ENCODE results near the gene AR.

AR gene

DNA sequence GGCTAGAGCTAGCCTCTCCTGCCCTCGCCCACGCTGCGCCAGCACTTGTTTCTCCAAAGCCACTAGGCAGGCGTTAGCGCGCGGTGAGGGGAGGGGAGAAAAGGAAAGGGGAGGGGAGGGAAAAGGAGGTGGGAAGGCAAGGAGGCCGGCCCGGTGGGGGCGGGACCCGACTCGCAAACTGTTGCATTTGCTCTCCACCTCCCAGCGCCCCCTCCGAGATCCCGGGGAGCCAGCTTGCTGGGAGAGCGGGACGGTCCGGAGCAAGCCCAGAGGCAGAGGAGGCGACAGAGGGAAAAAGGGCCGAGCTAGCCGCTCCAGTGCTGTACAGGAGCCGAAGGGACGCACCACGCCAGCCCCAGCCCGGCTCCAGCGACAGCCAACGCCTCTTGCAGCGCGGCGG lies at the start of gene AR:
AR (plus strand) TSS at position 204 of the 400 bp plus-strand sequence. CDS start 1,126 bp downstream, outside the sequence.
- DNase-seq = no peak

GRCh38 chrX:67500617-67501016 lies 43.2 kb upstream of the AR start:
- no peak for DNase-seq

DNA sequence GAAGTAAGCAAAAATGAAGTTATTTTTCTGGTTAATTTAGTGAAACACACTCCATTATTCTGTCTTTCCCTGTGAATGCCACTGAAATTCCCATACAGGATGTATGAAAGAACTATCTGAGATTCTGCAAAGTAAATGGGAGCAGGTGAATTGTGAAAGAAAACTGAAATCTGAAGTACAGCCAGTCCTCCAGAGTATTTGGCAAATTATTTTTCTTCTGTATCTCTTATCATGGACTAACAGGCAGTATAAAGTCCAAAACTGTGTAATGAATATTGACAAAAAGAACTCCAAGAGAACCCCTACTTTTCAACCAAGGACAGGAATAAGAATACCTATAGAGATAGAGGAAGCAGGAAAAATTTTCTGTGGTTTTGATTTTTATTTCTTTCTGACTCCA lies 40.8 kb upstream of the AR start:
- DNase-seq = no peak

- no peak for DNase-seq
Observed at GRCh38 chrX:67503453-67503852, 40.4 kb upstream of the AR start.

GRCh38 chrX:67520671-67521070 lies 23.1 kb upstream of the AR start:
- no peak for DNase-seq

DNA sequence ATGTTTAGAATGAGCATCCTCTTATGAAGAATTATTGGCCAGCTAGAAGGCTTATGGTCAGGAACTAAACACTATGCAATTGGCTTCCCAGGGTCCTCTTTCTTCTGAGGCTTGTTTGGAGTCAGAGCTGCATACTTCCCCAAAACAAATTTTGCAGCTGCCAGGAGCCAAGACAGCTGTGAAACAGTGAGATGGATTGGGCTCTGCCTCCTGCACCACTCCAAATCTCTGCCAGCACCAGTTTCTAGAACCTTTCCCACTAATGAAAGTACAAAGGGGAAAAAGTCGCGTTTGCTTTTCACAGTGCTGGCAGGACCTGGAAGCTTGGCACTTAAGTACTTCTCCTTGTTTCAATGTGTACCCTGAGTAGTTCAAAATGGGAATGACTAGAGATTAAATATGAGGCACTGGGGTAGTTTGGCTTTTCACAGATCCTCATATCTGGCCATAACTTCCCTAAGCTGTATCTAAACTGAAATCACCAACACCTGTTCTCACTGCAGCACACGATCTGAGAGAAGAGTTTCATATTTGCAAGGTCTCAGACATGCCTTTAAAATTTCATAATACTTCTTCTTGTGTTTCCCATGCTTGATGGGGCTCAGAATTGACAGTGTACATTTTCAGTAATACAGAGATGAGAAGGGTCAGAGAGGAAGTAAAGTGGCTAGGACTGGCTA lies 20.7 kb upstream of the AR start:
- no peak for DNase-seq

GRCh38 chrX:67523932-67524331 lies 19.9 kb upstream of the AR start:
- DNase-seq = no peak

- no peak for DNase-seq
Observed at GRCh38 chrX:67524428-67524827, 19.4 kb upstream of the AR start.

- DNase-seq = no peak
Observed at GRCh38 chrX:67524950-67525691, 18.7 kb upstream of the AR start.

DNA sequence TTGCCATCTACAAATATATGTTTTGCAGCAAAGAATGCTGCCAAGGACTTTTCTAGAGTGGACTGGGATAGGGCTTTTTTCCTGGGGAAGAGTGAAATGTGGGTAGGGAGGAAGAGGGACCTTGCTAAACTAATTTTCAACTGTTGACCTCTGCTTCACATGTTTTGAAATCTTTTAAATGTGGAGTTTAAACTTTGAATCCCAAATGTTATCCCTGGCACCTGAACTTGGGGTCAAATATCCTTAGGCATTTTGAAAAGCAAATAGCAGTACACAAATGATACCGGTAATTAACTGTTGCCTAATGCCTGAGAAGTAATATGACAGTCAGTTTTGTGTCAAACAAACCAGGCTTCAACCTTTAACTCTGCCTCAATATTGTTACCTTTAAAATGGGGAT lies 7.3 kb upstream of the AR start:
- DNase-seq = no peak

- no peak for DNase-seq
Observed at GRCh38 chrX:67538383-67538782, 5.4 kb upstream of the AR start.

DNA sequence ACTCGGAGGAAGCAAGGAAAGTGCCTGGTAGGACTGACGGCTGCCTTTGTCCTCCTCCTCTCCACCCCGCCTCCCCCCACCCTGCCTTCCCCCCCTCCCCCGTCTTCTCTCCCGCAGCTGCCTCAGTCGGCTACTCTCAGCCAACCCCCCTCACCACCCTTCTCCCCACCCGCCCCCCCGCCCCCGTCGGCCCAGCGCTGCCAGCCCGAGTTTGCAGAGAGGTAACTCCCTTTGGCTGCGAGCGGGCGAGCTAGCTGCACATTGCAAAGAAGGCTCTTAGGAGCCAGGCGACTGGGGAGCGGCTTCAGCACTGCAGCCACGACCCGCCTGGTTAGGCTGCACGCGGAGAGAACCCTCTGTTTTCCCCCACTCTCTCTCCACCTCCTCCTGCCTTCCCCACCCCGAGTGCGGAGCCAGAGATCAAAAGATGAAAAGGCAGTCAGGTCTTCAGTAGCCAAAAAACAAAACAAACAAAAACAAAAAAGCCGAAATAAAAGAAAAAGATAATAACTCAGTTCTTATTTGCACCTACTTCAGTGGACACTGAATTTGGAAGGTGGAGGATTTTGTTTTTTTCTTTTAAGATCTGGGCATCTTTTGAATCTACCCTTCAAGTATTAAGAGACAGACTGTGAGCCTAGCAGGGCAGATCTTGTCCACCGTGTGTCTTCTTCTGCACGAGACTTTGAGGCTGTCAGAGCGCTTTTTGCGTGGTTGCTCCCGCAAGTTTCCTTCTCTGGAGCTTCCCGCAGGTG lies 637 bp downstream of the AR start:
- DNase-seq = no peak

DNA sequence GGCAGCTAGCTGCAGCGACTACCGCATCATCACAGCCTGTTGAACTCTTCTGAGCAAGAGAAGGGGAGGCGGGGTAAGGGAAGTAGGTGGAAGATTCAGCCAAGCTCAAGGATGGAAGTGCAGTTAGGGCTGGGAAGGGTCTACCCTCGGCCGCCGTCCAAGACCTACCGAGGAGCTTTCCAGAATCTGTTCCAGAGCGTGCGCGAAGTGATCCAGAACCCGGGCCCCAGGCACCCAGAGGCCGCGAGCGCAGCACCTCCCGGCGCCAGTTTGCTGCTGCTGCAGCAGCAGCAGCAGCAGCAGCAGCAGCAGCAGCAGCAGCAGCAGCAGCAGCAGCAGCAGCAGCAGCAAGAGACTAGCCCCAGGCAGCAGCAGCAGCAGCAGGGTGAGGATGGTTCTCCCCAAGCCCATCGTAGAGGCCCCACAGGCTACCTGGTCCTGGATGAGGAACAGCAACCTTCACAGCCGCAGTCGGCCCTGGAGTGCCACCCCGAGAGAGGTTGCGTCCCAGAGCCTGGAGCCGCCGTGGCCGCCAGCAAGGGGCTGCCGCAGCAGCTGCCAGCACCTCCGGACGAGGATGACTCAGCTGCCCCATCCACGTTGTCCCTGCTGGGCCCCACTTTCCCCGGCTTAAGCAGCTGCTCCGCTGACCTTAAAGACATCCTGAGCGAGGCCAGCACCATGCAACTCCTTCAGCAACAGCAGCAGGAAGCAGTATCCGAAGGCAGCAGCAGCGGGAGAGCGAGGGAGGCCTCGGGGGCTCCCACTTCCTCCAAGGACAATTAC lies 1.4 kb downstream of the AR start:
- no peak for DNase-seq

DNA sequence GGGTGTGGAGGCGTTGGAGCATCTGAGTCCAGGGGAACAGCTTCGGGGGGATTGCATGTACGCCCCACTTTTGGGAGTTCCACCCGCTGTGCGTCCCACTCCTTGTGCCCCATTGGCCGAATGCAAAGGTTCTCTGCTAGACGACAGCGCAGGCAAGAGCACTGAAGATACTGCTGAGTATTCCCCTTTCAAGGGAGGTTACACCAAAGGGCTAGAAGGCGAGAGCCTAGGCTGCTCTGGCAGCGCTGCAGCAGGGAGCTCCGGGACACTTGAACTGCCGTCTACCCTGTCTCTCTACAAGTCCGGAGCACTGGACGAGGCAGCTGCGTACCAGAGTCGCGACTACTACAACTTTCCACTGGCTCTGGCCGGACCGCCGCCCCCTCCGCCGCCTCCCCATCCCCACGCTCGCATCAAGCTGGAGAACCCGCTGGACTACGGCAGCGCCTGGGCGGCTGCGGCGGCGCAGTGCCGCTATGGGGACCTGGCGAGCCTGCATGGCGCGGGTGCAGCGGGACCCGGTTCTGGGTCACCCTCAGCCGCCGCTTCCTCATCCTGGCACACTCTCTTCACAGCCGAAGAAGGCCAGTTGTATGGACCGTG lies 2.2 kb downstream of the AR start:
- DNase-seq = no peak

DNA sequence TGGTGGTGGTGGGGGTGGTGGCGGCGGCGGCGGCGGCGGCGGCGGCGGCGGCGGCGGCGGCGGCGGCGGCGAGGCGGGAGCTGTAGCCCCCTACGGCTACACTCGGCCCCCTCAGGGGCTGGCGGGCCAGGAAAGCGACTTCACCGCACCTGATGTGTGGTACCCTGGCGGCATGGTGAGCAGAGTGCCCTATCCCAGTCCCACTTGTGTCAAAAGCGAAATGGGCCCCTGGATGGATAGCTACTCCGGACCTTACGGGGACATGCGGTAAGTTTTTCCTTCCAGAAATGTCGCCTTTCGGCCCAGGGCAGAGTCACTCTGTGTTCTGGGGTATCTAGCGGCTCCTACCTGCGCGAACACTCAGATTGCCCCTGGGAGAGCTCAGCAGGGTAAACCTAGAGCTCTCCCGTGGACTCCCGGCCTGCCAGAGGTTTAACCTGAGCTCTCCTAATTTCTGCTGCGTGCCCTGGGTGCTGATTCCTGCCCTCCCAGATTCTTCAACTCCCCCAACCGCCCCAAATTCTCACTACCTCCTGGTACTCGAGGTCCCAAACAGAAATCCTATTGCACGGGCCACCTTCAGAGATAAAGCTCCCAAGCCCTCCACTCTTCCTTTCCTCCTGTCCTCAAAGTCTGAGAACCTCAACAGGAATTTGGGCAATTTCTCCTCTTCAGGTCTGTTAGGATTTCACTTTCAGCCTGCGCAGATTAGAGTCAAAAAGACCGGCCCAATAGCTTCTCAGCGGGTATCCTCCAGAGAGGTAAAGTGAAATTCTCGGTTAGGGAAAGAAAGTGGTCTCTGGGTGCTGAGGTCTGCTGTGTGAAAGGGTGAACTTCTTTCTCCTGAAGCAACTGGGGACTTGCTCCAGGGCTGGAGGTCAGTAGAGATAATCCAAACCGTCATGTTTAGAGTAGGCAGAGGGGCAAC lies 2.9 kb downstream of the AR start:
- no peak for DNase-seq

- no peak for DNase-seq
Observed at GRCh38 chrX:67555578-67556203, 11.9 kb downstream of the AR start.

GRCh38 chrX:67558267-67558666 lies 14.4 kb downstream of the AR start:
- no peak for DNase-seq

DNA sequence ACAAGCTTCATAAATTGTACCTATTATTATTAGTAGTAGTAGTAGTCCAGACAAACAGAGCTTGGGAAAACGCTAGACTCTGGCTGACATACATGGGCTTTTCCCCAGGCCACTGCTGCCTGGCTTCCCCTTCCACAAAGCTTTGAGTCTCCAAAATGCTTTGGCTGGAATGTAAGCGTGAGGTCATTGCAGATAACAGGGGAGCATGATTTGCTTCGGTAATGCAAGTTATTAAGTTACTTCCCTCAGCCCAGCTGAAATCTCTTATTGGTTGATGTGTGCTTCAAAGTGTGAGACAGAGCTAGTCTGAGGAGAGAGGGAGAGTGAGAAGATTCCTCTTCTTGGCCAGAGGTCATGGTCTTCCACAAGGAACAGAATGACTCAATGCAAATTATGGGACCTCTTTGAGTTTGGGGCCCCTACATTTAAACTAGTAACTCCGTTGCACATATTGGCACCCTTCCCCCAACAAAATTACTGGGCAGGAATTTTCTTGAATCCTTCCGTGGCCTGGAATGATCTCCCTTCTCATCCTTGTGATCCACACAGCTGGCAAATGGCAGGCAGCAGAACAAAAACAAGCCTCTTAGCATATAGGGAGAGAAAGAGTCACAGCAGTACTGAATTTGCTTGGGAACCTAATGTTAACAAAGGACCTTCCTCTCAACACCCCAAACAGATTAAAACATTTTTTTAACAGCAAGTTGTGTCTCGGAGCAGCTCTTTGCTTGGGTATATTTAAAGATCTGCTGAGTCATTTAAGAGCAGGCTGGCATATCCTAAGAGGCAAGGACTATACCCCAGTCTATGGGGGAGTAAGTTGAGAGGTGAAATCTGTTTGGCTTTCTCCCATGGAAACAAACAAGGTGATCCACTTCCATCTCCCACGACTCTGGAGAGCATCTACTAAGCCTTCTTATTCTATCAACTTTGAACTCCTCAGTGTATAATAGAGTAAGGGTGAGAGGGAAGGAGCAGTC lies 19.9 kb downstream of the AR start:
- DNase-seq = no peak

- DNase-seq = no peak
Observed at GRCh38 chrX:67564475-67564874, 20.7 kb downstream of the AR start.

GRCh38 chrX:67568769-67569168 lies 24.9 kb downstream of the AR start:
- no peak for DNase-seq

Measured in NCI-H524 treated with DMSO at 0.1 percent for 48 hours (cell line).